Thymus (tissue), 11 donors: ENCODE results near the gene FAM20C. TPM values are rescaled to one million over a fixed set of nuclear protein-coding genes. Genes with fewer than 3 reads are reported as not detected.

Source experiments
- DNase-seq, 9 donors: peaks; one replicate each; pipeline ENCODE4 v3.0.0-alpha.2; 2013; ENCODE audit warnings: low spot score in 9 of 9, low read depth in 6 of 9, missing footprints in 1 of 9
- H3K27ac ChIP-seq, 2 donors: one replicate each; pipeline ENCODE4 v1.5.1; 2013; ENCODE audit warnings: control low read depth in 1 of 2, low read depth in 1 of 2, low read length in 1 of 2, mild to moderate bottlenecking in 1 of 2, moderate library complexity in 1 of 2
- H3K27me3 ChIP-seq, 2 donors: one replicate each; pipeline ENCODE4 v1.5.1; 2013; ENCODE audit warnings: low read length in 1 of 2; ENCODE audit not compliant: control insufficient read depth in 2 of 2, insufficient read depth in 1 of 2
- H3K36me3 ChIP-seq, 2 donors: one replicate each; pipeline ENCODE4 v1.5.1; 2013; ENCODE audit warnings: low read length in 1 of 2, mild to moderate bottlenecking in 1 of 2, moderate library complexity in 1 of 2; ENCODE audit not compliant: control insufficient read depth in 2 of 2, insufficient read depth in 2 of 2
- H3K4me1 ChIP-seq, 2 donors: one replicate each; pipeline ENCODE4 v1.5.1; 2013; ENCODE audit warnings: low read length in 2 of 2; ENCODE audit not compliant: control insufficient read depth in 2 of 2, insufficient read depth in 2 of 2
- H3K4me3 ChIP-seq, 2 donors: one replicate each; pipeline ENCODE4 v1.5.1; 2013; ENCODE audit warnings: low read length in 2 of 2, control low read depth in 1 of 2, mild to moderate bottlenecking in 1 of 2
- H3K9me3 ChIP-seq, 2 donors: one replicate each; pipeline ENCODE4 v1.5.1; 2013; ENCODE audit warnings: low read length in 1 of 2, mild to moderate bottlenecking in 1 of 2; ENCODE audit not compliant: control insufficient read depth in 2 of 2, insufficient read depth in 1 of 2
- WGBS: extraction: QIAGEN DNeasy Blood & Tissue Kit; methylation state at CpG from one replicate; pipeline ENCODE4 v1.1.7; 2013; 5-methylcytosine and 5-hydroxymethylcytosine counted together
- polyA plus RNA-seq: library from polyadenylated mRNA; stranded (reverse); fragments of 200-250 nt; gene quantifications from one replicate; pipeline ENCODE4 v1.2.3, GENCODE V29; 2013
- total RNA-seq: library from RNA; stranded (reverse); fragments of 120-200 nt; gene quantifications from one replicate; pipeline ENCODE4 v1.2.4, GENCODE V29; 2013
- donor health status: healthy.

FAM20C gene
- total and polyA plus RNA-seq, 2 donors, result 2.4 to 16.5 TPM

DNA sequence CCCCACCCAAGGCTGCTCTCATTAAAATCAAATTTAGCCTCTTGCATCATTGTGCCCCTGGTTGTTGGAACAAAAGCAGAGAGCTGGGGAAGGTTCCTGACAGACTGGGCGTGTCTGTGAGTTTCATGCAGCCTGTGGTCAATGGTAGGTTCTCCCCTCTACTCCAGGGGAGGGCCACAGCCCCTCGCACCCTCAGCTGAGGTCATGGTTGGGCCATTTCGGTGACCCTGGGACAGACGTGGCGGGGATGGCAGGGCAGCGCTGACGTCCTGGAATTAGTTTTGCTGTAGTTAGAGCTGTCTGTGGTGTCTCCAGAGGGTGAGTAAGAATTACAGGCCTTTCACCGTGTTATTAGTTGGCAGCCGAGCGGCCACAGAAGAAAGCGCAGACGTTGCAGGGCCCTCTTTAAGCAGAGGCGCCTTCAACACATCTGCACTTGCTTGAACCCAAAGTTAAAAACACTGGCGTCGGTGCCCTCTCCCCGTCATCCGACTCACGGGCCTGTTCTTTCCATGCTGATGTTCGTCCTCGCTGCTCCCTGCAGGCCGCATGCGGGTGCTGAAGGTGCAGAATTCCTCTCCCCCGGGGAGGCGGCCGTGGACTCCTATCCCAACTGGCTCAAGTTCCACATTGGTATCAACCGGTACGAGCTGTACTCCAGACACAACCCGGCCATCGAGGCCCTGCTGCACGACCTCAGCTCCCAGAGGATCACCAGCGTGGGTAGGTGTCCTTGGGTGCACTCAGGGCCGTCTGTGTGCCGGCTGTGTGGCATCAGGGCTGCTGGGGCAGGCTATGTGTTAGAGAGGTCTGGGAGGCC lies 2.8 kb downstream of the FAM20C start:
- no peak for DNase-seq
- no peak overlapping the region for H3K27ac ChIP-seq

DNA sequence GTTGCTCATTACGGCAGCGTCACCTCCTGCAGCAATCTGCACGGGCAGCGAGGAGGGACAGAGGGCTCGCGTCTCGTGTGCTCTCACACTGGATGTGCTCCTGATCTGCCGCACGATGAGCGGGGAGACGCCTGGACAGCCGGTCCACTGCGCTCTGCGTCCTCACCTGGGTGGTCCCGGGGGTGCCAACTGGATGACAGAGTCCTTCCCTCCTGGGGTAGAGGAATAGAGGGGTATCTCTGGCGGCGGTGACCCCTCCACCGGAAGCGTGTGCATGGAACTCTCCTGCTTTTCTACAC lies 3.4 kb downstream of the FAM20C start:
- Histone ChIP-seq H3K36me3 (no peaks in the 10 kb centered on the region), H3K4me1 (no peaks in the 10 kb centered on the region)

More for the DNA sequence above, 2.8 kb downstream of the FAM20C start:
- Histone ChIP-seq H3K4me1 (no peaks in the 10 kb centered on the region), H3K4me3 (no peak overlapping the region), H3K27me3 (peaks cover 46 to 56% of the 10 kb centered on the region in 2 donors), H3K36me3 (no peaks in the 10 kb centered on the region), H3K9me3 (no peaks in the 10 kb centered on the region)
- whole genome bisulfite sequencing, result 97% methylated on average over 33 of the region's 33 CpGs

DNA sequence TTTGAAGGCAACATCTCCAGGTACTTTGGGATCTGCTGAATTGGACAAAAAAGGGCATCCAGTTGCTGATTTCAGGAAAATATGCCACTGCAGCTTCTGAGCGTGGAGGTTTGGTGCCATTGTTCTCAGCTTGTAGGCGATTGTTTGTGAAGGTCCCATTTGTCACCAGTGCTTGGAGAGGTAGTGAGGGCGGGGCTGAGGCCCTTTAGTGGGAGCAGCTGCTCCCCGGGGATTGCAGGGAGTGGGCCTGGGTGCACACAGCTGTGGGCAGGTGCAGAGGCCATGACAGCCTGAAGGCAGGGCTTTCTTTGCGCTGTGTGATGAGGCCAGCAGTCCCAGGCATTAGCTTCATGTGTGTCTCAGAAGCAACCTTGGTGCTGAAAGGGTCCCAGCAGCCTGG lies 3.9 kb downstream of the FAM20C start:
- WGBS, result 95% methylated on average over 5 of the region's 5 CpGs
- no peaks in the 10 kb centered on the region for H3K9me3 ChIP-seq
- no peak overlapping the region for H3K27ac ChIP-seq
- no peaks in the 10 kb centered on the region for H3K36me3 ChIP-seq
- H3K27me3 ChIP-seq, result peaks cover 36 to 45% of the 10 kb centered on the region in 2 donors
- DNase-seq, result no peak
- no peak overlapping the region for H3K4me3 ChIP-seq
- no peaks in the 10 kb centered on the region for H3K4me1 ChIP-seq

More for the DNA sequence above, 3.4 kb downstream of the FAM20C start:
- H3K27me3 ChIP-seq, result peaks cover 41 to 50% of the 10 kb centered on the region in 2 donors
- H3K4me3 ChIP-seq, result no peak overlapping the region
- WGBS, result 98% methylated on average over 19 of the region's 19 CpGs
- no peaks in the 10 kb centered on the region for H3K9me3 ChIP-seq
- DNase-seq, result no peak
- H3K27ac ChIP-seq, result no peak overlapping the region

DNA sequence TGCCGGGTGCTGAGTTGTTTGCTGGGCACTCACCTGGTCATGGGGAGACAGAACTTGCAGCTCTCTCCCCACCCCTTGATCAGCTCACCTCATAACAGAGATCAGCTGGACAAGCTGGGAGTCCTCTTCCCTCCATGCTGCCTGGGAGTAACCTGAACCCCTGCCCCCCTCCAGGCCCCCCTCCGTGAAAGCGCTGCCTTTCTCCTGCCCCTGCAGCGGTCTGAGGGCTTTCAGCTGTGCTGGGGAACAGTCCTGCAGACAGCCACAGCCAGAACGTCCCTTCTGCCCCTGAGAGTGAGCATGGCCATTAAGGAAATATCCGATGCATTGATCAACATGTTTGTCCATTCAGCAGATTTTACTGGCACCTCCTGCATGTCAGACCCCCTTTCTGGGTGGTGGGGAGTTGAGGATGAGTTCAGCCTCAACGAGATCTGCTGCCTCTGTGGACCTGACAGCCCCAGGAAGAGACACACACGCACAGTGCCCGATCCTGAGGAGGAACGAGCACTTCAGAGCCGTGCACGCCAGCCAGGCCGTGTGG lies 4.5 kb downstream of the FAM20C start:
- 94% methylated on average over 13 of the region's 13 CpGs for WGBS
- Histone ChIP-seq H3K36me3 (no peaks in the 10 kb centered on the region), H3K27me3 (peaks cover 30 to 39% of the 10 kb centered on the region in 2 donors), H3K27ac (no peak overlapping the region), H3K4me3 (no peak overlapping the region), H3K4me1 (no peaks in the 10 kb centered on the region), H3K9me3 (no peaks in the 10 kb centered on the region)
- DNase-seq, result no peak

DNA sequence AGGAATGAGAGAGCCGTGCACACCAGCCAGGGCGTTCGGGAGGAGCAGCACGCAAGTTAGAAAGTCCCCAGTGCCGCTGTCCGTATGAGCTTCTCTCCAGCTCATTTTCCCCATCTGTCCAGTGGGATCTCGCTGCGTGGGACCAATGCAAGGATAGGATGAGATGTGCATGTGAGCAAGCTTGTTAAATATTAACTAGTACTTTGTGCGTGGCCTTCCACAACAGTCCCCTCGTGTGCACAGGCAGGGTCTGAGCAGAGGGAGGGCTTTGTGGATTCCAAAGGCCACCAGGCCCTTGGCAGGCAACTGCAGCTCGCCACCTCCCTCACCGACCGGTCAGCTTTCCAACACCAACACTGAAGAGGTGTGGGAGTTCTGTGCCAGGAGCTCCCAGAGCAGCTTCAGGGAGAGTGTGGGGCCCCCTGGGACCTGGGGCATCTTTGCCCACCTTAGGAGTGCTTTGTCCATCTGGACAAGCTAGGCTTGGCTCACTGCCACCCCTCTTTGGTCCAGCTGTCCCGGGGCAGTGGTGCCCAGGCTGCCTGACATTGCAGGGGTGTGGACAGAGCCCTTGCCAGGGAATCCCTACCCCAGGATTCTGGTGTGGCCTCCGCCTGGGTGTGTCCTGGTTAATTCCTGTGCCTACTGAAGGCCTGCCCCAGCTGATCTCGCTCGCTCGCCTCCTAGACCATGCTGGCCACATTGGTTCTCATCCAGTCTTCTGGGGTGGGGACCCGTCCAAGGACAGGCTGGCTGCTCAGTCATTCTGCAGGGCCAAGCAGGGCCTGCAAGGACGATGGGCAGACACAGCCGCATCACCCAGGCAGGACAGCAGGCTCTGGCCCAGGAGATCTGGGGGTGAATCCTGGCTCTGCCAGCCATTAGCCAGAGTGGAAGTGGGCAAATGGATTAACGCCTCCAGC lies 5.3 kb downstream of the FAM20C start:
- H3K9me3 ChIP-seq, result no peaks in the 10 kb centered on the region
- no peaks in the 10 kb centered on the region for H3K4me1 ChIP-seq
- no peak overlapping the region for H3K4me3 ChIP-seq
- H3K27ac ChIP-seq, result no peak overlapping the region
- no peaks in the 10 kb centered on the region for H3K36me3 ChIP-seq
- H3K27me3 ChIP-seq, result peaks cover 22 to 37% of the 10 kb centered on the region in 2 donors
- 91% methylated on average over 22 of the region's 22 CpGs for WGBS
- no peak for DNase-seq

DNA sequence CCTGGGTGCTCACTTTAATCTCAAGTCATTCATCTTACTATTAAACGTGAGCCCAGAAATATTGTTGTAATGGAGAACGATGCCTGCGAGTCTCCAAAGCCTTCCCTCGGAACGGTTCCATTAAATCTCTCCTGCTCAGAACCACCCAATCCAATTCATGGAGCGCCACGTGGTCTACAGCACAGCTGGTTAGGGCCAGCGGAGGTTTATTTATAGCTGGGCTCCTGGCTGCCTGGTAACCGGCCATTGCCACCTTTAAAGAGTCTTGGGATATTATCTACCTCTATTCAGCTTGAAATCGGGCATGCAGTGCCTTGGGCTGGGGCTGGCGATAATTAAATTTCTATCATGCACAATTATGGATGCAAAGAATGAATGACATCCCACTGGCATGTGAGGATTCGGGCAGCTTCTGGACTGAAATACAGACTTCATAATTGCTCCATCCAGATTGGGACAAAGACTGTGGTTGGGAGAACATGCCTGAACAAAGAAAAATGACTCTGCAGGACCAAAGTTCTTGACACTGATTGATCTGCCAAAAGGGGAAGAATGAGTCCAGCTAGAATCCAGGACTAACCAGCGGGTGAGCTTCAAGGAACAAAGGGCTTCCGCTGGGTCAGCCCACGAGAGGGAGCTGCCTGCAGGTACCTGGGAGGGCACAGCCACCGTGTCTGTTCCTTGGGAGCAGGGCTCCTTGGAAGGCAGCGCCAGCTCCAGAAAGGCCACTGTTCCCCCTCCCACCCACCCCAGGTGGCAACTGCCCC lies 7.3 kb downstream of the FAM20C start:
- DNase-seq, result no peak
- no peaks in the 10 kb centered on the region for H3K4me1 ChIP-seq
- H3K27me3 ChIP-seq, result peaks cover 2 to 22% of the 10 kb centered on the region in 2 donors
- no peak overlapping the region for H3K4me3 ChIP-seq
- H3K9me3 ChIP-seq, result no peaks in the 10 kb centered on the region
- H3K27ac ChIP-seq, result no peak overlapping the region
- 94% methylated on average over 17 of the region's 17 CpGs for WGBS
- no peaks in the 10 kb centered on the region for H3K36me3 ChIP-seq

DNA sequence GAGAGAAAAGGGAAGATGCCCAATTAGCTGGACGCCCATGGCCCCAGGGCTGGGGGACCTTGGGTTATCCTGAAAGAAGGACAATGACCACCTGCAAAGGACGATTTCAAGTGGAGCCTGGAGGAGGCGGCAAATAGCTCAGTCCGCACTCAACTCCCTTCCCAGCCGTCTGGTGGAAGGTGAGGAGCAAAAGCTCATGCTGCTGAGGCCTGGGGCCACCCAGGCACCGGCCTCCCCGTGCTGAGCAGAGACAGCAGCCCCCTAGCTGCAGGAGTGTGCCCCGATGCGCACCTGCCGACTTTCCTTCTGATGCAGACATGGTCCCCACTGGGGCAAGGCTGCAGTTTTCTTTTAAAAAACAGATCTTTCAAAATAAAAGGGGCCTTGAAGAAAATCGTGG lies 7.9 kb downstream of the FAM20C start:
- H3K9me3 ChIP-seq, result no peaks in the 10 kb centered on the region
- no peaks in the 10 kb centered on the region for H3K4me1 ChIP-seq
- H3K27me3 ChIP-seq, result peaks cover 0 to 16% of the 10 kb centered on the region in 2 donors
- no peak overlapping the region for H3K4me3 ChIP-seq
- WGBS, result 96% methylated on average over 11 of the region's 11 CpGs
- H3K27ac ChIP-seq, result no peak overlapping the region
- DNase-seq, result no peak
- no peaks in the 10 kb centered on the region for H3K36me3 ChIP-seq

DNA sequence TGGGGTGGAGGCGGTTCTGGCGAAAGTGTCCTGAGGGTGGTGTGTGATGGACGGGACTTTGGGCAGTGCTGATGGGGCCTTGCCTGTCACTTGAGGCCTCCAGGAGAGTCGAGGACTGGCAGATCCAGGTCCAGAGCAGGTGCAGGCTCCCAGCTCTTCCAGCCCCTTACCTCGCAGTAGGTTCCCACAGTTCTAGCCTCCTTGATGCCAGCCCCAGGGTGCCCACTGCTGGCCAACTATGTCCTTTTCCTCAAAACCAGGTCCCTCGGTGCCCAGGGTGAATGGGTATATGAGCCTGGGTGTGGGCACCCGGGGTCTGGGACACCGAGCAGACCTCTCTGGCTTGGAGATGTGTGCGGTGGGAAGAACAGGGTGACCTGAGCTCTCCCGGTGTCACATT lies 8.3 kb downstream of the FAM20C start:
- Histone ChIP-seq H3K4me3 (no peak overlapping the region), H3K9me3 (no peaks in the 10 kb centered on the region), H3K36me3 (no peaks in the 10 kb centered on the region), H3K27me3 (peaks cover 0 to 12% of the 10 kb centered on the region in 2 donors), H3K27ac (no peak overlapping the region), H3K4me1 (no peaks in the 10 kb centered on the region)
- 94% methylated on average over 10 of the region's 10 CpGs for WGBS
- no peak for DNase-seq
